Stimulated activated CD8-positive, alpha-beta memory T cell treated with anti-CD3 and anti-CD28 coated beads, Interleukin-7, amount 100 ng/mL, for 24 hours (primary cell): Measurements from ENCODE around the gene TGFB1I1.
"Not testable (repeated sequence)": the region's sequence is repeated elsewhere in the genome, so short reads cannot be mapped to it uniquely, and the experiment has no call there.

Experiments
- DNase-seq: peaks from one replicate; pipeline ENCODE4 v3.0.0-alpha.2; 2020; ENCODE audit warnings: low read depth

Gene TGFB1I1

GRCh38 chr16:31471241-31471874 is 594 bp upstream of the TGFB1I1 start:
- DNase-seq = no peak

GRCh38 chr16:31472709-31473203 is 804 bp downstream of the TGFB1I1 start:
- DNase-seq = no peak

- no peak for DNase-seq
These were observed 1.5 kb downstream of the TGFB1I1 start for GRCh38 chr16:31473264-31473984.

GRCh38 chr16:31474173-31474714 is 2.3 kb downstream of the TGFB1I1 start:
- DNase-seq = no peak

- DNase-seq = no peak
These were observed 3.1 kb downstream of the TGFB1I1 start for GRCh38 chr16:31474773-31475738.

GRCh38 chr16:31475946-31476302 is 4.0 kb downstream of the TGFB1I1 start:
- no peak for DNase-seq

- DNase-seq = peak; percentile 81
These were observed 4.6 kb downstream of the TGFB1I1 start for GRCh38 chr16:31476303-31477219.

- DNase-seq = no peak
These were observed 5.6 kb downstream of the TGFB1I1 start for GRCh38 chr16:31477220-31478216.

- DNase-seq = no peak
These were observed 7.0 kb downstream of the TGFB1I1 start for GRCh38 chr16:31478956-31479355.

GRCh38 chr16:31479751-31480150 is 7.8 kb downstream of the TGFB1I1 start:
- no peak for DNase-seq

GRCh38 chr16:31480851-31481536 is 9.0 kb downstream of the TGFB1I1 start:
- DNase-seq = no peak

GRCh38 chr16:31483081-31483480 is 11.1 kb downstream of the TGFB1I1 start, which contains the start of gene SLC5A2:
TSS of gene SLC5A2 (plus strand) at chr16:31483123. CDS start at chr16:31483137, 14 bp downstream.
- DNase-seq = no peak

- not testable (repeated sequence) for DNase-seq
These were observed 12.1 kb downstream of the TGFB1I1 start for GRCh38 chr16:31484048-31484447.

- DNase-seq = no peak
These were observed 12.7 kb downstream of the TGFB1I1 start for GRCh38 chr16:31484491-31485171.

GRCh38 chr16:31485571-31485970 is 13.6 kb downstream of the TGFB1I1 start:
- DNase-seq = no peak

- no peak for DNase-seq
These were observed 14.1 kb downstream of the TGFB1I1 start for GRCh38 chr16:31486045-31486444.

GRCh38 chr16:31487071-31487719 is 15.2 kb downstream of the TGFB1I1 start:
- no peak for DNase-seq
